ENCODE measurements around the gene ZBTB12. TPM values are rescaled to one million over a fixed set of nuclear protein-coding genes. Genes with fewer than 3 reads are reported as not detected.

The ZBTB12 gene
- total and polyA plus RNA-seq, 9 of the 15 experiments (the other 6 are each of a cell fraction or from before 2014, with no cell fraction given) = 0.03 to 12.4 (median 5.8) TPM; not detected in 1

GRCh38 chr6:31878222-31878621, 23.7 kb downstream of the ZBTB12 start:
- ATAC-seq (no peak), FAIRE-seq (no peak), DNase-seq (ENCODE audit: extremely low read depth in 1 of 4, low spot score in 3 of 4) (no peak)
- H3K9ac ChIP-seq (ENCODE audit: insufficient read depth in 1 of 2, low read depth in 2 of 2, low read length in 2 of 2) = peak overlapping the region in 1 of 2 experiments; percentile 80; a peak in 2 of 4 replicates
- H3K79me2 ChIP-seq (ENCODE audit: control insufficient read depth, insufficient read depth, low read length) = no peaks in the 10 kb centered on the region
- H3K4me2 ChIP-seq (ENCODE audit: insufficient read depth, low read length) = no peak overlapping the region
- H4K20me1 ChIP-seq (replicated peaks; ENCODE audit: control insufficient read depth, insufficient read depth, low read length) = no peaks in the 10 kb centered on the region
- no peak overlapping the region for H2AFZ ChIP-seq (ENCODE audit: low read depth, low read length)
- peaks cover 0 to 31% of the 10 kb centered on the region in 2 experiments; a peak in 3 of 5 replicates for H3K4me1 ChIP-seq (replicated peaks in 1 of 2; ENCODE audit: control insufficient read depth in 2 of 2, insufficient read depth in 2 of 2, low read length in 2 of 2)
- H3K27ac ChIP-seq (ENCODE audit: extremely low read depth, low read depth, low read length) = no peak overlapping the region
- no peak overlapping the region for H3K4me3 ChIP-seq
- intact Hi-C loops (cut with micrococcal nuclease) (no loop called here), in situ Hi-C loops (cut with MboI) (no loop called here)
- ChIA-PET POLR2A (no interaction called here), CTCF (ENCODE audit: low intra/inter-chr PET ratio) (no interaction called here)
- H3K9me3 ChIP-seq (replicated peaks; ENCODE audit: control insufficient read depth, insufficient read depth, low read depth, low read length) = no peaks in the 10 kb centered on the region
- H3K9me1 ChIP-seq (ENCODE audit: control insufficient read depth, insufficient read depth, low read length) = no peaks in the 10 kb centered on the region
- WGBS (ENCODE audit: insufficient coverage, low coverage, missing lambda C conversion rate) = 62% methylated on average over 3 of the region's 3 CpGs
- no peaks in the 10 kb centered on the region for H3K27me3 ChIP-seq (ENCODE audit: control insufficient read depth in 2 of 2, insufficient read depth in 2 of 2, low read length in 2 of 2)
- peaks cover 36% of the 10 kb centered on the region; the same call in 2 of the 3 replicates for H3K36me3 ChIP-seq (ENCODE audit: control insufficient read depth, insufficient read depth, low read length)
- BruUV-seq (replicated peaks) = no TSS peak
- TF ChIP-seq FOXP4 (CRISPR knock-in tag; IDR thresholded peaks at IDR 0.05; ENCODE audit: borderline replicate concordance) (no peak), ZFX (CRISPR knock-in tag; IDR thresholded peaks at IDR 0.05) (no peak), ZBTB7A (IDR thresholded peaks at IDR 0.05; ENCODE audit: borderline replicate concordance, control insufficient read depth, low read depth, low read length) (no peak), ZNF212 (CRISPR knock-in tag; IDR thresholded peaks at IDR 0.05) (no peak), SRSF7 (optimal IDR thresholded peaks at IDR 0.05; ENCODE audit: low read depth, low read length) (no peak), HDAC1 (IDR thresholded peaks at IDR 0.05) (no peak), ZNF655 (CRISPR knock-in tag; IDR thresholded peaks at IDR 0.05) (no peak), ZBTB12 (CRISPR knock-in tag; IDR thresholded peaks at IDR 0.05) (no peak)
